GM06990 (cell line): Measurements from ENCODE around the gene FETUB.
"Not testable (repeated sequence)": the region's sequence is repeated elsewhere in the genome, so short reads cannot be mapped to it uniquely, and the experiment has no call there.

ENCODE experiments used
- DNase-seq: peaks from one replicate; pipeline ENCODE4 v3.0.0-alpha.2; 2011; ENCODE audit not compliant: insufficient read length; ENCODE audit errors: extremely low read depth
- H3K27me3 ChIP-seq: replicated peaks from 2 replicates; pipeline ENCODE4 v1.6.0; 2011; ENCODE audit warnings: low read length; ENCODE audit not compliant: control insufficient read depth, insufficient read depth
- H3K36me3 ChIP-seq: 2 replicates; pipeline ENCODE4 v1.5.1; 2011; ENCODE audit warnings: low read length; ENCODE audit not compliant: control insufficient read depth, insufficient read depth
- H3K4me3 ChIP-seq: replicated peaks from 2 replicates; pipeline ENCODE4 v1.5.1; 2011; ENCODE audit warnings: low read depth, mild to moderate bottlenecking, control low read depth, low read length
- TF ChIP-seq, protein P1 (sequence below): IDR thresholded peaks from 2 replicates; pipeline ENCODE4 v1.5.1; 2011; ENCODE audit warnings: low read length, control low read depth, mild to moderate bottlenecking, inconsistent platforms; ENCODE audit not compliant: insufficient read depth, poor library complexity, severe bottlenecking

FETUB gene

DNA sequence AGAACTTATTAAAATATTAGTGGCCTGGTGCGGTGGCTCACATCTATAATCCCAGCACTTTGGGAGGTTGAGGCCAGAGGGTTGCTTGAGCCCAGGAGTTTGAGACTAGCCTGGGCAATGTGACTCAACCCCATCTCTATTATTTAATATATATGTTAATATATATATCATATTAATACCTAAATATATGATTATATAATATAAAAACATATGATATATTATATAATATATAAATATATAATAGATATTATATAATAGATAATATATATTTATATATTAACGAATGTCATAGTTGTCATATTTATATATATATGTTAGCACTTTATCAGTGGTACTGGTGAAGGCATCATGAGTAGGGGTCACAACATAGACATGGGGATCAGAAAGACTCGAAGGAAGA, 30.9 kb downstream of the FETUB start:
- H3K4me3 ChIP-seq = no peak overlapping the region
- H3K27me3 ChIP-seq = peaks cover 2% of the 10 kb centered on the region
- TF ChIP-seq, protein P1, sequence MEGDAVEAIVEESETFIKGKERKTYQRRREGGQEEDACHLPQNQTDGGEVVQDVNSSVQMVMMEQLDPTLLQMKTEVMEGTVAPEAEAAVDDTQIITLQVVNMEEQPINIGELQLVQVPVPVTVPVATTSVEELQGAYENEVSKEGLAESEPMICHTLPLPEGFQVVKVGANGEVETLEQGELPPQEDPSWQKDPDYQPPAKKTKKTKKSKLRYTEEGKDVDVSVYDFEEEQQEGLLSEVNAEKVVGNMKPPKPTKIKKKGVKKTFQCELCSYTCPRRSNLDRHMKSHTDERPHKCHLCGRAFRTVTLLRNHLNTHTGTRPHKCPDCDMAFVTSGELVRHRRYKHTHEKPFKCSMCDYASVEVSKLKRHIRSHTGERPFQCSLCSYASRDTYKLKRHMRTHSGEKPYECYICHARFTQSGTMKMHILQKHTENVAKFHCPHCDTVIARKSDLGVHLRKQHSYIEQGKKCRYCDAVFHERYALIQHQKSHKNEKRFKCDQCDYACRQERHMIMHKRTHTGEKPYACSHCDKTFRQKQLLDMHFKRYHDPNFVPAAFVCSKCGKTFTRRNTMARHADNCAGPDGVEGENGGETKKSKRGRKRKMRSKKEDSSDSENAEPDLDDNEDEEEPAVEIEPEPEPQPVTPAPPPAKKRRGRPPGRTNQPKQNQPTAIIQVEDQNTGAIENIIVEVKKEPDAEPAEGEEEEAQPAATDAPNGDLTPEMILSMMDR = no peak
- no peak for DNase-seq
- no peaks in the 10 kb centered on the region for H3K36me3 ChIP-seq

DNA sequence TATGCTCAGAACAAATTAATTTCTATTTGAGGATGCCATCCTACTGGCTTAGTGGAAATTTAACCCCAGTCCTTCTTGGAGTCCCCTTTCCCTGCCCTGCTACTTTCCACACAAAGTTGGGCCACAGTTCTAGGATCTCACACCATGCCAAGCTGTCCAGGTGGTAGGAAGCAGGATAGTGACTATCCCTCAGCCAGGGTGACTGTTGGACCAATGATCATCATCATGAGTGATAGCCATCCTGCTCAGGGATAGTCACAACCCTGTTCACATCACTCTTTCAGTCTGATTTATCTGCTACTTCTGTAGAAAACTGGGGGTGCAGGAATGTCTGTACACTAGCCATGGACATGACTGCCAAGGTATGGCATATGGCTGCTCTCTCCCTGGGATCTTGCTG, 38.4 kb downstream of the FETUB start:
- TF ChIP-seq, protein P1 = no peak
- DNase-seq = no peak
- Histone ChIP-seq H3K4me3 (no peak overlapping the region), H3K27me3 (peaks cover 2% of the 10 kb centered on the region), H3K36me3 (no peaks in the 10 kb centered on the region)

DNA sequence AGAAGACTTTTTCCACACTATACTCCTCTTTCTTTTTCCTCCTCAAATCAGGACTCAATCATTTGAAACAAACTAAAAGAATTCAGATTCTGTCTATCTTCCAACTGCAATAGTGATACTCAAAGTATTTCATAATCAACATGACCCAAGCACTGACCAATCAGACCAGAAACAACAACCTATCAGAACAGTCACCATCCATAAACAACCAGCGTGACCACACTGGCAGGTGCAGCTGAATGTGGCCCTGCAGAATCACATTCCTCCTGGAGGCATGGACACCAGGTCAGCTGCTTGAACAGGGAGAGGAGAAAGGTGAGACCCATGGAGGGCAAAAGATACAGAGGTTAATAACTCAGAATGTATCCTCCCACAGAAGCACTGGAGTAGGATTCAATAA, 39.0 kb downstream of the FETUB start:
- no peak for DNase-seq
- TF ChIP-seq, protein P1 = no peak
- peaks cover 2% of the 10 kb centered on the region for H3K27me3 ChIP-seq

DNA sequence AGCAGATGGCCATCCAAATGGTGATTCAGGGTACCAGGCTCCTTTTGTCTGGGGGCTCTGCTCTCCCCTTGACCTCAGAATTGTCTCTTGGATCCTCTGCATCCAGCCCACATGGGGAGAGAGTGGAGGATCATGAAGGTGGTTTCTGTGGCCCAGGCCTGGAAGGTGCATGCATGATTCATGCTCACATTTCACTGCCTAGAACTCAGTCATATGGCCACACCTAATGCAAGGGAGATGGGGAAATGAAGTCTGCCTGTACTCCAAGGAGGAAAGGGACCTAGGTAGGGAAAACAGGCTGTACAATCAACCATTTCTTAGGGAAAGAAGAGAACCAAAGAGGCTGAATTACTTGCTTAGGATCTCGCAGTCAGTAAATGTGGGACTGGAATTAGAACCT, 40.7 kb downstream of the FETUB start:
- no peaks in the 10 kb centered on the region for H3K36me3 ChIP-seq
- no peaks in the 10 kb centered on the region for H3K27me3 ChIP-seq
- no peak for DNase-seq
- TF ChIP-seq, protein P1 = no peak
- no peak overlapping the region for H3K4me3 ChIP-seq

More for the DNA sequence above, 39.0 kb downstream of the FETUB start:
- H3K36me3 ChIP-seq = no peaks in the 10 kb centered on the region
- no peak overlapping the region for H3K4me3 ChIP-seq

DNA sequence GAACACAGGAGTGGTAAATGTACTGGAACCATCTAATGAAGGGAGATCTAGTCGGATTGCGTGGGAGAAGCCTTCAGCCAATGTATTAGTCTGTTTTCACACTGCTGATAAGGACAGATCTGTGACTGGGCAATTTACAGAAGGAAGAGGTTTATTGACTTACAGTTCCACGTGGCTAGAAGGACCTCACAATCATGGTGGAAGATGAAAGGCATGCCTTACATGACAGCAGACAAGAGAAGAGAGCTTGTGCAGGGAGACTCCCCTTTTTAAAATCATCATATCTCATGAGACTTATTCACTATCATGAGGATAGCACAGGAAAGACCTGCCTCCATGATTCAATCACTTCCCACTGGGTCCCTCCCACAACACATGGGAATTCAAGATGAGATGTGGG, 42.6 kb downstream of the FETUB start:
- no peak for DNase-seq
- H3K36me3 ChIP-seq = no peaks in the 10 kb centered on the region
- H3K27me3 ChIP-seq = no peaks in the 10 kb centered on the region
- TF ChIP-seq, protein P1 = no peak
- H3K4me3 ChIP-seq = no peak overlapping the region

DNA sequence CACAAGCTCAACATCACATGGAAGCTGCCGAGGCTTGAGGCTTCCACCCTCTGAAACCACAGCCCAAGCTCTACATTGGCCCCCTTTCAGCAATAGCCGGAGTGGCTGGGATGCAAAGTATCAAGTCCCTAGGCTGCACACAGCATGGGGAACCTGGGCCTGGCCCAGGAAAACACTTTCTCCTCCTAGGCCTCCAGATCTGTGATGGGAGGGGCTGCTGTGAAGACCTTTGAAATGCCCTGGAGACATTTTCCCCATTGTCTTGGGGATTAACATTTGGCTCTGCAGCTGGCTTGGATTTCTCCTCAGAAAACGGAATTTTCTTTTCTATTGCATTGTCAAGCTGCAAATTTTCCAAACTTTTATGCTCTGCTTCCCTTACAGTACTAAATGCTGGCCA, 43.8 kb downstream of the FETUB start:
- Histone ChIP-seq H3K27me3 (no peaks in the 10 kb centered on the region), H3K36me3 (no peaks in the 10 kb centered on the region), H3K4me3 (no peak overlapping the region)
- DNase-seq = no peak
- TF ChIP-seq, protein P1 = no peak

DNA sequence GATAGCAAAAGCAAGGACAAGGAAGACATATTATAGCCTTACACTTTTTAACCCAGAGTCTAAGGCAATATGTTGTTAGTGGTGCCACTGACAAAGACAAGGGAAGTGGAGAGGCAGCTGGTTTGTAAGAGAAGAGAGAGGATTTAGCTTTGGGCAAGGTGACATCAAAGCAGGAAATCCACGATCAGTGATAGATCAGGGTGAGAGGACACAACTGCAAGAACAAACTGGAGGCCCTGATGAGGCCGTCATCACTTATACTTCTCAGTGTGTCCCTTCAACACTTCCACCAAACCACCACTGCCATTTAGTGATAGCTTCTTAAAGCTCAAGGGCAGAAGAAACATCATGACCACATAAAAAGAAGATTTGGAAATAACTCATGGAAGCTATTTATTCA, 46.3 kb downstream of the FETUB start:
- not testable (repeated sequence) for H3K36me3 ChIP-seq, H3K27me3 ChIP-seq, DNase-seq

More for the DNA sequence above, 46.3 kb downstream of the FETUB start:
- not testable (repeated sequence) for H3K4me3 ChIP-seq
